WTC11 (cell line): ENCODE results near the gene CASP2.

ENCODE experiments used
- AR ChIP-seq: fragments of 250-450 bp; sonication (Bioruptor Pico); IDR thresholded peaks from 2 replicates; pipeline ENCODE4 v1.9.0; 2021; ENCODE audit warnings: mild to moderate bottlenecking
- CBFB ChIP-seq: sonication (generic); formaldehyde crosslinking; IDR thresholded peaks from 2 replicates; pipeline ENCODE4 v1.8.1; 2022; ENCODE audit warnings: mild to moderate bottlenecking, low read depth, missing genetic modification reagents
- CREB1 ChIP-seq: sonication (generic); formaldehyde crosslinking; IDR thresholded peaks from 2 replicates; pipeline ENCODE4 v1.8.0; 2023; ENCODE audit warnings: mild to moderate bottlenecking, missing genetic modification reagents
- CTCF ChIP-seq: fragments of 200-600 bp; IDR thresholded peaks from 2 replicates; pipeline ENCODE4 v1.8.0; 2022; ENCODE audit warnings: antibody characterized with exemption
- E2F1 ChIP-seq: sonication (generic); formaldehyde crosslinking; IDR thresholded peaks from 2 replicates; pipeline ENCODE4 v1.8.0; 2022; ENCODE audit warnings: mild to moderate bottlenecking, missing genetic modification reagents
- ELF4 ChIP-seq: sonication (generic); formaldehyde crosslinking; IDR thresholded peaks from 2 replicates; pipeline ENCODE4 v1.8.1; 2022; ENCODE audit warnings: low read depth, mild to moderate bottlenecking, moderate library complexity, missing genetic modification reagents
- GABPB1 ChIP-seq: sonication (generic); formaldehyde crosslinking; IDR thresholded peaks from 2 replicates; pipeline ENCODE4 v1.8.1; 2023; ENCODE audit warnings: mild to moderate bottlenecking, missing genetic modification reagents
- KAT7 ChIP-seq: sonication (generic); formaldehyde crosslinking; IDR thresholded peaks from 2 replicates; pipeline ENCODE4 v1.8.1; 2023; ENCODE audit warnings: missing genetic modification reagents, mild to moderate bottlenecking, borderline replicate concordance
- SMAD3 ChIP-seq: sonication (generic); formaldehyde crosslinking; IDR thresholded peaks from 2 replicates; pipeline ENCODE4 v1.8.0; 2022; ENCODE audit warnings: missing genetic modification reagents, mild to moderate bottlenecking, borderline replicate concordance
- SP1 ChIP-seq: sonication (generic); formaldehyde crosslinking; conservative IDR thresholded peaks from 2 replicates; pipeline ENCODE4 v1.8.1; 2022; ENCODE audit warnings: missing genetic modification reagents
- TF ChIP-seq, protein P1 (sequence below): sonication (generic); formaldehyde crosslinking; IDR thresholded peaks from 2 replicates; pipeline ENCODE4 v1.8.0; 2022; ENCODE audit warnings: mild to moderate bottlenecking, missing genetic modification reagents
- TF ChIP-seq, protein P2 (sequence below): sonication (generic); formaldehyde crosslinking; IDR thresholded peaks from 2 replicates; pipeline ENCODE4 v1.8.0; 2022; ENCODE audit warnings: mild to moderate bottlenecking, missing genetic modification reagents

GRCh38 chr7:143354376-143354775, 66.2 kb downstream of the CASP2 start:
- TF ChIP-seq CTCF (no peak), ELF4 (CRISPR knock-in tag) (no peak), SMAD3 (CRISPR knock-in tag) (no peak), CREB1 (no peak), SP1 (CRISPR knock-in tag) (no peak), GABPB1 (CRISPR knock-in tag) (no peak), KAT7 (CRISPR knock-in tag) (no peak), CBFB (no peak), AR (CRISPR knock-in tag) (no peak), E2F1 (CRISPR knock-in tag) (no peak)
- TF ChIP-seq, protein P1, sequence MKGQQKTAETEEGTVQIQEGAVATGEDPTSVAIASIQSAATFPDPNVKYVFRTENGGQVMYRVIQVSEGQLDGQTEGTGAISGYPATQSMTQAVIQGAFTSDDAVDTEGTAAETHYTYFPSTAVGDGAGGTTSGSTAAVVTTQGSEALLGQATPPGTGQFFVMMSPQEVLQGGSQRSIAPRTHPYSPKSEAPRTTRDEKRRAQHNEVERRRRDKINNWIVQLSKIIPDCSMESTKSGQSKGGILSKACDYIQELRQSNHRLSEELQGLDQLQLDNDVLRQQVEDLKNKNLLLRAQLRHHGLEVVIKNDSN (CRISPR knock-in tag), result no peak
- TF ChIP-seq, protein P2, sequence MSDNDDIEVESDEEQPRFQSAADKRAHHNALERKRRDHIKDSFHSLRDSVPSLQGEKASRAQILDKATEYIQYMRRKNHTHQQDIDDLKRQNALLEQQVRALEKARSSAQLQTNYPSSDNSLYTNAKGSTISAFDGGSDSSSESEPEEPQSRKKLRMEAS (CRISPR knock-in tag), result no peak
